GM18868 (cell line): ENCODE data around the gene USP46.
A peak's percentile ranks its signal among the peaks of the same experiment; 100 is the strongest.

Experiments used
- ATAC-seq: cut with Tn5 transposase; IDR thresholded peaks from one replicate; pipeline ENCODE4 v1.9.1; 2021; ENCODE audit warnings: mild to moderate bottlenecking, moderate library complexity; ENCODE audit not compliant: unreplicated experiment

The USP46 gene

GRCh38 chr4:52576961-52577623 is 82.0 kb downstream of the USP46 start:
- ATAC-seq: no peak

GRCh38 chr4:52576326-52576725 is 82.8 kb downstream of the USP46 start:
- ATAC-seq: no peak

GRCh38 chr4:52575406-52575805 is 83.7 kb downstream of the USP46 start:
- no peak for ATAC-seq

GRCh38 chr4:52574036-52574435 is 85.1 kb downstream of the USP46 start:
- no peak for ATAC-seq

- no peak for ATAC-seq
These were observed 85.5 kb downstream of the USP46 start for GRCh38 chr4:52573551-52573950.

- ATAC-seq: no peak
These were observed 86.1 kb downstream of the USP46 start for GRCh38 chr4:52572936-52573485.

GRCh38 chr4:52568351-52568750 is 90.8 kb downstream of the USP46 start:
- no peak for ATAC-seq

- no peak for ATAC-seq
These were observed 92.7 kb downstream of the USP46 start for GRCh38 chr4:52566136-52567031.

GRCh38 chr4:52560844-52561280 is 98.2 kb downstream of the USP46 start:
- ATAC-seq: no peak

GRCh38 chr4:52555356-52555716 is 103.8 kb downstream of the USP46 start:
- ATAC-seq: no peak

GRCh38 chr4:52554612-52555355 is 104.3 kb downstream of the USP46 start:
- no peak for ATAC-seq

- ATAC-seq: no peak
These were observed 106.3 kb downstream of the USP46 start for GRCh38 chr4:52552778-52553177.

GRCh38 chr4:52551487-52551886 is 107.6 kb downstream of the USP46 start:
- no peak for ATAC-seq

- no peak for ATAC-seq
These were observed 108.9 kb downstream of the USP46 start for GRCh38 chr4:52550186-52550585.

- no peak for ATAC-seq
These were observed 110.1 kb downstream of the USP46 start for GRCh38 chr4:52548818-52549570.

- ATAC-seq: no peak
These were observed 112.7 kb downstream of the USP46 start for GRCh38 chr4:52546449-52546848.

- ATAC-seq: peak; percentile 94
These were observed 113.7 kb downstream of the USP46 start for GRCh38 chr4:52545099-52546069.
